GM21737 (cell line): Measurements from ENCODE around the gene ITGA11.

Source experiments
- ATAC-seq: cut with Tn5 transposase; IDR thresholded peaks from one replicate; pipeline ENCODE4 v1.9.1; 2021; ENCODE audit warnings: mild to moderate bottlenecking, moderate library complexity; ENCODE audit not compliant: unreplicated experiment

Gene ITGA11

GRCh38 chr15:68379058-68379758, 52.8 kb downstream of the ITGA11 start:
- ATAC-seq, result no peak

- no peak for ATAC-seq
These were observed 53.4 kb downstream of the ITGA11 start for GRCh38 chr15:68378595-68378994.

DNA sequence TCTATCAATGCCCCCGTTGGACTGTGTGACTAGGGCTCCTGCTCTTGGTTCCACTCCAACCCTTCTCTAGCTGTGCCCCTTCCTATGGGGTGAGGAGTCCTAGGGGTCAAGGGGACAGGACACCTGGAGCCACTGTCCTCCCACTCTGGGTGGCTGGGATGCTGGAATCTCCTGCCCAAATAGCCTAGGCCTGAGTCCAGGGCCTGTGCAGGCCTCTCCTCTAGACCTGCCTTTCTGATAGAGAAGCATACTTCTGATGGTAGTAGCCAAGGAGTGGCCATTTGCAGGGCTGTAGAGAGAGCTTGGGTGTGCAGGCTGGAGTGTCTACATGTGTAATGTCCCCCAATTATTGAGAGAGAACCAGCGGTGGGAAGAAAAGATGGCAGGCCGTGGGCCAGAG, 54.2 kb downstream of the ITGA11 start:
- no peak for ATAC-seq

DNA sequence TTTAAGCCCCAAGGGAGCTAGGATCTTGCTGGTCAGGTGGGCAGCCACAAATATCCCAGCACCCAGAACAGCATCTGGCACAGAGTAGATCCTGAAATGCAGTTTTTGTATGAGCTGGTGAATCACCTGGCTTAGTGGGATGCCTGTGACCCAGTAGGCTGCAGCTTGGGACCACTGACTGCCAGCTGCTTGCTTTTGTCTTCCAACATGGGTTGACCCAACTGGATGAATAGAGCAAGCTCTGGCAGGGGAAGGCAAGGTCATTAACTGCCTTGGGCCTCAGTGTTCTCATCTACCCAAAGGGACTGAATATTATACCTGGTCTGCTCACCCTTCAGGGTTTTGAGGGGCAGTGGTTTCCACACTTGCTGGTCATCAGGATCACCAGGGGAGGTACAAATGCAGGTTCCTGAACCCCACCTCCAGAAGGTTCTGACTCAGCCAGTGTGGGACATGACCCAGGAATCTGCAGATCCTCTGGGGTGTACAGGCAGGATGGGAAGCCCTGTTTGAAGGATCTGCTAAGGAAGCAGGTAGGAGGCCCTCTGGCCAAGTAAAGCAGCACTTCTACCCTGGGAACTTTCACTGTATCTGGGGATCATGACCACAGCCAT, 55.4 kb downstream of the ITGA11 start:
- no peak for ATAC-seq

DNA sequence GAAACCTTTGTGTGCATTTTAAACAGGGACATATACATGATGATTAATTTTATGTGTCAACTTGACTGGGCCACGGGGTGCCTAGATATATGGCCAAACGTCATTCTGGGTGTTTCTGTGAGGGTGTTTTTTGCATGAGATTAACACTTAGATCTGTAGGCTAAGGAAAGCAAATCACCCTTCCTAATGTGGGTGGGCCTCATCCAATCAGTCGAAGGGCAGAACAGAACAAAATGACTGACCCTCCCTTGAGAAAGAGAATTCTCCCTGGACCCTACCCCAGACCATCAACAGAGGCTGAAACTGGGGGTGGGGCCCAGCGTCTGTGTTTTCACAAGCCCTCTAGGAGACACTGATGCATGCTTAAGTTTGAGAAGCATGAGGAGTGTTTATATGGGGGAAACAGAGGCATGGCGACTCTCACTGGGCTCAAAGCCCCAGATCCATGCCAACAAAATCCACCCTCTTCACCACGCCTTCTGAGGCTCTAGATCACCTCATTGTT, 56.2 kb downstream of the ITGA11 start:
- no peak for ATAC-seq

- no peak for ATAC-seq
These were observed 56.8 kb downstream of the ITGA11 start for GRCh38 chr15:68375191-68375631.

DNA sequence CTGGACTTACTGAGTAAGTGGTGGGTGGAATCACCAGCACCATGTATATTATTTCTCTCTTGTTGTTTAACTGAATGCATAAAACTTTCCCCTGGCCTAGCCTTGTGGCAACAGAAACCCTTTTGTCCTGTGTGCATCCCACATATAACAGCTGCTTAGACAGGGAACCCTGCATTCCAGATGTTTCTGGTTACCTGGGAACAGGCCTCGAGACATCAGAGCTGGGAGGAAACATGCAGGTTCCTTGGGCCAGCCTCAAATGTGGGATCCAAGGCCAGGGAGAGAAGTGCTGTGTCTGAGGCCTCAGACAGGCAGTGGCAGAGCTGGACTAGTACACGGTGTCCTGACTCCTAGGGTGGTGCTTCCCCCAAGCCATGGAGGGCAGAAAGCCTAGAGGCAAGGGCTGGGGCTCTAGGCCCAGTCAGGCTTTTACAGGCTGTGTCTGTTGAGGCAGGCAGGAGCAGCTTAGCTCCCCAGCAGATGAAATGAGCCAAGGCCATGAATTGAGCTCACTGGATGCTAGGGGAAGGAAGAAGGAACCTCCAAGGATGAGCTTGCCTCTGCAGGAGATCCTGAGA, 57.7 kb downstream of the ITGA11 start:
- no peak for ATAC-seq

DNA sequence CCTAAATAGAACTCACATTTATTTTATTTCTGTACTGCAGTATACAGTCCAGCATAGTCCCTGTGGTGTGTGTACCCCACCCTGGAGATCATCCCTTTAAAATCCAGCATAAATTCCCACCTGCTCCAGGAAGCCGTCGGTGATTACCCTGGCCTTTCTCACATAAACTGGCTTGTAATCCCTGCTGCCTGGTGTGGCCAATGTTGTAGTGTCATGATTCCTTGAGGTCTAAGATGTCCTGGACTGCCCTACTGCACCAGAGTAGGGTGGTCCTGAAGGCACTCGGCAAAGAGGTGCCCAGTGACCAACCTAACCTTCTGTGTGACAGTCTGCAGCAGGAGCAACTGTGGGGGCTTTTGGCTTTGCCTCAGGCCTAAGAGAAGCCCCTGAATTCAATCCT, 58.9 kb downstream of the ITGA11 start:
- ATAC-seq, result no peak

- ATAC-seq, result no peak
These were observed 59.6 kb downstream of the ITGA11 start for GRCh38 chr15:68372291-68372811.

GRCh38 chr15:68371851-68372250, 60.1 kb downstream of the ITGA11 start:
- ATAC-seq, result no peak

- ATAC-seq, result no peak
These were observed 60.8 kb downstream of the ITGA11 start for GRCh38 chr15:68371160-68371559.

DNA sequence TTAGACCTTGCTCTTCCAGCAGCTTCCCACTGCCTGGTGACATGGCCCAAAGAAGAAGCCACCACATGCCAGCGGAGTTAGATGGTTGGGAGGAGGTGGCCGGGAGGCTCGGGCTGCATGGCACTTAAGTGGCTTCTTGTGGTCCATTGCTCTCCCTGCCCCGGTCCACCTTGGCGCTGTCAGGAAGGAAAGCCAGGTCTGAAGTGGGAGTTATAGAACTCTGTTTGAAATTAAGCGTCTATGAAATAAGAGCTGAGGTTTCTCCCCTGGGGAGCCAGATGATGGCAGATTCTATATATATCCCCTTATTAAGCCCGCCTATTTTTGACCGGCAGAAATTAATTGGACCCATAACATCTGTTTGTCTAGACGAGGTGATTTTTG, 61.2 kb downstream of the ITGA11 start:
- no peak for ATAC-seq

GRCh38 chr15:68369931-68370767, 61.8 kb downstream of the ITGA11 start:
- ATAC-seq, result no peak

GRCh38 chr15:68368731-68369435, 63.1 kb downstream of the ITGA11 start:
- ATAC-seq, result no peak

GRCh38 chr15:68367992-68368391, 64.0 kb downstream of the ITGA11 start:
- no peak for ATAC-seq

DNA sequence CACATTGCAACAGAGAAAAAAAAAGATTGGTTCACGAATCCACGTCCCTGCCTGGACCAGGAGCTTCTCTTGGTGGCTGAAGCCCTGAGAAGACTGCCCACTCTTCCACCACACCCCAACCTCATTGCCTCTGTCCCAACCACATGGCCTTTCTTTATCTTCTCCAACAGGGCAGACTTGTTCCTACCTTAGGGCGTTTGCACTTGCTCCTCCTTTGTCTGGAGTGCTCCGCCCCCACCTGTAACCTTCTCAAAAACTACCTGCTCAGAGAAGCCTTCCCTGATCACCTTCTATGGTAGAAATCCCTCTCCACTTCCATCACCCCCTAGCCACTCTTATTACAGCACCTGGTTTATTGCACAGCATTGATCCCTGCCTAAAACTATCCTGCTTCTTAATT, 64.7 kb downstream of the ITGA11 start:
- ATAC-seq, result no peak

DNA sequence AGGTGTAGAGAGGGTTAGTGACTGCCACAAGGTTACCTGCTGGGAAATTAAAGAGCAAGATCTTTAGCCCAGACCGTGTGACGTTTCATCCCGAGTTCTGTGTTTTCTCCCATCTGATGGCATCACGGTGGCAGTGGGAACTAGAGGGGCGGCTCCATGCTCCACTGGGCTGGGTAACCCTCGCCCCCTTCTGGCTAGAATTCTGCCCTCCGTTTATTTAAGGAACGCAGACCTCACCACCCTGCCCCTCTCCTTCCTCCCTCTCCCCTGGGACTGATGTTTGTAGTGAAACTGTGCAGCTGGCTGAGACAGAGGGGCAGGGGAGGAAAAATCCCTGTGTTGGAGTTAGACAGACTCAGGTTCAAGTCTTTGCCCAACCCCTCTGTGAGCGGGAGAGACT, 65.6 kb downstream of the ITGA11 start:
- ATAC-seq, result no peak

- ATAC-seq, result no peak
These were observed 66.2 kb downstream of the ITGA11 start for GRCh38 chr15:68365770-68366169.

GRCh38 chr15:68365140-68365745, 66.7 kb downstream of the ITGA11 start:
- no peak for ATAC-seq

GRCh38 chr15:68364660-68365035, 67.3 kb downstream of the ITGA11 start:
- no peak for ATAC-seq
